Skeletal muscle satellite cell (primary cell): ENCODE measurements around the gene IRS2.

Source experiments
- H3K27me3 ChIP-seq: 2 replicates; pipeline ENCODE4 v1.7.0; 2013; ENCODE audit warnings: low read length; ENCODE audit not compliant: control insufficient read depth, insufficient read depth
- H3K36me3 ChIP-seq: 2 replicates; pipeline ENCODE4 v1.7.0; 2013; ENCODE audit warnings: mild to moderate bottlenecking, control low read depth, low read length; ENCODE audit not compliant: insufficient read depth
- H3K4me1 ChIP-seq: 2 replicates; pipeline ENCODE4 v1.7.0; 2013; ENCODE audit warnings: low read length; ENCODE audit not compliant: control insufficient read depth, insufficient read depth
- H3K4me2 ChIP-seq: 2 replicates; pipeline ENCODE4 v1.7.0; 2013; ENCODE audit warnings: mild to moderate bottlenecking, low read length
- H3K4me3 ChIP-seq: 2 replicates; pipeline ENCODE4 v1.7.0; 2013; ENCODE audit warnings: low read length
- H3K9ac ChIP-seq: 2 replicates; pipeline ENCODE4 v1.7.0; 2013; ENCODE audit warnings: mild to moderate bottlenecking, low read depth, low read length, moderate library complexity
- H3K9me3 ChIP-seq: replicated peaks from 2 replicates; pipeline ENCODE4 v1.7.0; 2013; ENCODE audit warnings: mild to moderate bottlenecking, control low read depth, low read length

IRS2 gene

DNA sequence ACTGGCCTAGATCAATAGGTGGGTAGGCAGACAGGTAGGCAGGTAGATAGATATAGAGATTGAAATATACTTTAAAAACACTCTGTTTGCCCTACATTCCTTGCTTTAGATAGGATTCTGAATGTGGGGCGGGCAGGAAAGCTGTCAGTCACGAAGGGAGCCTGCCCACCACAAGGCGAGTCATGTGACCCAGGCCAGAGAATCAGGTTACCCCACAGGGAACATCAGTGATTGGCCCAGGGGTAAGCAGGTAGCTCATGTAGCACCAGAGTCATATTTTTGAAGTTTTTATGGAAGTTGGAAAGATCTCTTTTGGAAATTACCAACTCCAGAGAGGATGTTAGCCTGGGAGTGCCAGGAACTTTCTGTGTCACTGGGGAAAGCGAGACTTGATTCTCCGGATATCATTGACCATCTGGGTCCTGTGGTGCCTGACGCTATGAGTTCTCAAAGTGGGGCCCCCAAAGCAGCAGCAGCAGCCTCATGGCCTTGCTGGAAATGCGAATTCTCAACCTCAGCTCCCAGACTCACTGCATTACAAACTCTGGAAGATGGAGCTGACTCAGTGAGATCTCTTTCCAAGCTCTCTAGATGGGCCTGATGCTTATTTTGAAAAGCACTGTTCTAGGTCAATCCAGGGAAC, 60.3 kb downstream of the IRS2 start:
- H3K9me3 ChIP-seq, result no peaks in the 10 kb centered on the region
- H3K9ac ChIP-seq, result no peak overlapping the region
- no peaks in the 10 kb centered on the region for H3K36me3 ChIP-seq
- no peaks in the 10 kb centered on the region for H3K4me1 ChIP-seq
- no peak overlapping the region for H3K4me3 ChIP-seq
- H3K27me3 ChIP-seq, result no peaks in the 10 kb centered on the region
- H3K4me2 ChIP-seq, result no peak overlapping the region

DNA sequence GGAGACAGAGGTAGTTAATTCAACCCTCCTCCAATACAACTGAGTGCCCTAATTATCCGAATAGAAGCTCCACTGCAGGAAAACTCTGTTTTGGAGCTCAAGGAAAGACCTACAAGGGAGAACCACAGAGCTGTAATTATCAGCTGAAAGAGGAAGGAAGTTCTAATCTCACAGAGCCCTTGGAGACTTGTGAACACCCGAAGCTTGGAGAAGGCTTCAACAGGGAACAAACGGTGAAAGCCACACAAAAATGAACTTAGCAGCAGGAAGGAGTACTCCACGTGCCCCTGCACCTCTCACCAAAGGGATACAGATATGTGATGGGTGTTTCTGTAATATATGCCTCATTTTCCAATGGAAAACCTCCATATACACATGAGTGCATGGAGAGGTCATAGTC, 61.1 kb downstream of the IRS2 start:
- no peak overlapping the region for H3K4me3 ChIP-seq
- H3K9ac ChIP-seq, result no peak overlapping the region
- H3K4me2 ChIP-seq, result no peak overlapping the region
- no peaks in the 10 kb centered on the region for H3K9me3 ChIP-seq
- no peaks in the 10 kb centered on the region for H3K4me1 ChIP-seq
- H3K27me3 ChIP-seq, result no peaks in the 10 kb centered on the region
- H3K36me3 ChIP-seq, result no peaks in the 10 kb centered on the region

DNA sequence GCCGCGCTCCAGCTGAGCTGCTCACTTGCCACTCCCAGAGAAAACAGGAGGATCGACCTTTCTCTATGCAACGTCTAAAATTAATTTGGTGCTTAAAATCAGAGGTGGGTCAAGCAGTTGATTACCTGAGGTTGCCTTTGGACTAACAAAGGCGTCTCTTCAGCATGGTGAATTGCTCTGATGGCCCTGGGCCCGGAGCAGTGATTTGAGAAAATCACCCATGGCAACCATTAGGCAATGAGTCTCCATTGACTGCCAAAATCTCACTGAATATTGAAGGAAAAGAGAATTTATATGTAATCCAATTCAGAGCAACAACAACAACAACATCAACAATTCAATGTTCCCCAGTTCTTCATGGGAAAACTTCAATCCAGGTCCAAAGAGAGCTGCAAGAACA, 61.8 kb downstream of the IRS2 start:
- Histone ChIP-seq H3K9ac (no peak overlapping the region), H3K4me3 (no peak overlapping the region), H3K27me3 (no peaks in the 10 kb centered on the region), H3K36me3 (no peaks in the 10 kb centered on the region), H3K4me2 (no peak overlapping the region), H3K4me1 (no peaks in the 10 kb centered on the region), H3K9me3 (no peaks in the 10 kb centered on the region)

DNA sequence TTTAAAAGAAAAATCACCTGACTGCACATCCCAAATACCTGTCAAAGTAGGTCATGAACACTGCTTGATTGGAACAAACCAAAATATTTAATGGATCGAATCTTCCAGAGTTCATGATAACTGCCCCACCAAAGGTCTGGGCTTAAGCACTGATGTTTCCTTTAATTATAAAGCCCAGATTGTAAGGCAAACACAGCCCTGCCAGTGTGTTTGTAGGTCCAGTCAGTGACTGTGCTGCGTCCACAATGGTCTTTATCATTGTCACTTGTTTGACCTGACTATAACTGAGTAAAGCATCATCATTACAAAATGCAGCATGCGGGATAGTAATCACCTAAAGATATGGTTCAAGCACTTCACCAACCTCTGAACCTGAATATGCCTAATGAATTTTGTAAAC, 63.3 kb downstream of the IRS2 start:
- no peak overlapping the region for H3K4me2 ChIP-seq
- H3K27me3 ChIP-seq, result no peaks in the 10 kb centered on the region
- no peaks in the 10 kb centered on the region for H3K36me3 ChIP-seq
- H3K9ac ChIP-seq, result no peak overlapping the region
- no peaks in the 10 kb centered on the region for H3K4me1 ChIP-seq
- H3K4me3 ChIP-seq, result no peak overlapping the region
- no peaks in the 10 kb centered on the region for H3K9me3 ChIP-seq

DNA sequence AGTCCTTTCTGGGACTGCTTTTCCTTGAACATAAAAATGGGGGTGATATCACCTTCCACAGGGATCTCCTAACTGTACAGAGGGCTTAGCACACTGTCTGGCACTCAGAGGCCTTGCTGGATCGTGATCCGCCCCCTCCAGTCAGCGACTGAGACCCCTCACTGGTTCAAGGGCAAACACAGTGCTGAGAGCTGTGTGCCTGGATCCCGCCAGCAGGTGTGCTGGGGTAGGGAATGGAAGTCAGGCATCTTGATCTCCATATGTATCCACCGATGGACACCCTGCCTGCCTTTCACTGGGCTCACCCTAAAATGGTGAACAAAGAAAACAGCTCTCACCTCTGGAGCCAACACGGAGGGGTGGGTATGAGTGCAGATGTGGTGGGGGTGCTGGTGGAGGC, 64.3 kb downstream of the IRS2 start:
- no peaks in the 10 kb centered on the region for H3K27me3 ChIP-seq
- H3K4me3 ChIP-seq, result no peak overlapping the region
- H3K9me3 ChIP-seq, result no peaks in the 10 kb centered on the region
- no peaks in the 10 kb centered on the region for H3K4me1 ChIP-seq
- no peak overlapping the region for H3K4me2 ChIP-seq
- H3K36me3 ChIP-seq, result no peaks in the 10 kb centered on the region
- H3K9ac ChIP-seq, result no peak overlapping the region

DNA sequence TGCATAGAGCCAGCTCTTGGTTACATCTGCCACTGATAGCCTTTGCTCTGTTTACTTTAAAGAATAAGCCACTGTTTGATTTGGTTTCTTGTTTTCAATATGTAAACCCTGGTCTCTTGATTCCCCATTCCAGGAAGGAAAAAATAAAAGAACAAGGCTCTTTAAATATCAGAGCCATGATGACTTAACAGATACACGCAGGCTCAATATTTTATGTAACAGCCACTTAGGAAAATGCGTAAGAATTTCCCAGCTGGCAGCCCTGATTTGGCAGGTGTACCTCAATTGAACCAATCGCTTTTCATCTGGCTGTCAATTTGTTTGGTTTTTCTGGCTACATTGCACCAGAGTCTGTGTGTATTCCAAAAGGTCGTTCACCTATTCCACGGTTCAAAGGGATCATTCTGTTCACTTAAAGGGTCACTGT, 65.6 kb downstream of the IRS2 start:
- no peak overlapping the region for H3K4me3 ChIP-seq

DNA sequence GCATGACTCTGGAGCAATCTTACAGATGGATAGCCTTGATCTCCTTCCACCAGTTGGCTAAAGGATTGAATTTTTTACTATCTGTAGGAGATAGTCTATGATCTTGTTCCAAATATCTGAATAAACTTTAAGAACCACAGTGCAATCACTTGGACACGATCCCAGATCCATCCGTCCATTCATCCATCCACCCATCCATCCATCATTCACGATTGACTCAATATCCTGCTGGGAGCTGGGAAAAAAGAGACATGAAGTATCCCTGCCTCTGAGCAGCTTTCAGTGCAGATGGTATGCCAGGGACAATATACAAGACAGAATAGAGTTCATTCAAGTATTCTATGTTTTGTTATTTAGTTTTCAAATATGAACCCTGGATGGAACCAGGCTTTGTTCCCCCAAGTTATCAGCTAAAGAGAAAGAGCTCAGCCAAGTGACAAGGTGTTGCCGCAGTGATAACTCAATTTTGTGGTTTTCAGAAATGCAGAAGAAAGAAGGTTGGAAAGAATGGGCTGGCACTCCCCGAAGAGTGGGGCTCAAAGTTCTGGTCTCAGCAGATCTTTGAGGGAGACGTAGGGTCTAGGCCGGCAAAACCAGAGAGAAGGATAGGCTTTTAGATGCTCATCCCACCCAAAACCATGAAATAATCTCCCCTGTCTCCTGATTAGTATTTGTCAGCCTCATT, 66.3 kb downstream of the IRS2 start:
- Histone ChIP-seq H3K4me2 (no peak overlapping the region), H3K36me3 (no peaks in the 10 kb centered on the region), H3K4me3 (no peak overlapping the region), H3K9ac (no peak overlapping the region), H3K27me3 (no peaks in the 10 kb centered on the region), H3K4me1 (peaks cover 4% of the 10 kb centered on the region), H3K9me3 (no peaks in the 10 kb centered on the region)

More for the DNA sequence above, 65.6 kb downstream of the IRS2 start:
- Histone ChIP-seq H3K36me3 (no peaks in the 10 kb centered on the region), H3K4me1 (peaks cover 2% of the 10 kb centered on the region), H3K4me2 (no peak overlapping the region), H3K9me3 (no peaks in the 10 kb centered on the region), H3K27me3 (no peaks in the 10 kb centered on the region), H3K9ac (no peak overlapping the region)

DNA sequence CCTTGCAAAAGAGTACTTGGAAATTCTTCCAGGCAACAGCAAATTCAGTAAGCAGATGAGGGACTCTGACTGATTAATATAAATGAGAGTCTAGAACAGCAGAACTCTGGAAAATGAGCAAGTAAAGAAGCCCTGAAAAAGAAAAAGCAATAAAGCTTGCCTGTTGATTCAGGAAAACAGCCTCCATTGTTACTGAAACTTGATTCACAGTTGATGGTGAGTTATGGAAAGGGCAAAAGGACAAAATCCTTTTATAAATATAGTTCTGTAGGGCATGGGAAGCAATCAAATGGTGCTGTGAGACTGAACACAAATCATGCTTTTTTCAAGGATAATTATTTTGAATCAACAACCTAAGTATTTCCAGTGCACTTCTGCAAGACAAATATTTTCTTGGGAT, 67.7 kb downstream of the IRS2 start:
- Histone ChIP-seq H3K4me2 (no peak overlapping the region), H3K9ac (no peak overlapping the region), H3K27me3 (no peaks in the 10 kb centered on the region), H3K4me3 (no peak overlapping the region), H3K4me1 (peaks cover 4% of the 10 kb centered on the region), H3K9me3 (no peaks in the 10 kb centered on the region), H3K36me3 (no peaks in the 10 kb centered on the region)

DNA sequence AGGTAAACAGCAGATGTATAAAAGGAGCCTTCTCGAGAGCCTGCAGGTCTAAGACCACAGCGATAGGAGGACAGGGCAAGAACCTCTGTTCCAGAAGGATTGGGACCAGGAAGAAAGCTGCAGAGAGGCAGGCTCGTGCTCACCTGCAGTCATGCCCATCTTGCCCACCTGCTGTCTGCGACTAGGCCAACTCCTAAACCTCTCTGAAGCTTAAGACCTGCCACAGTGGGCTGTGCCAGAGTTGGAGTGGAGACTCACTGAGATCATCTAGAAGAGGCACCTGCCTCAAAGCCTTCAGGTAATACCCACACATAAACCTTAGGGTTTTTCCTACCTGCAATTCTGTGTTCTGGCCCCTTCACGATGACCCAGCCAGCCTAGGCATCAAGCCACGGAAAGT, 68.7 kb downstream of the IRS2 start:
- Histone ChIP-seq H3K27me3 (no peaks in the 10 kb centered on the region), H3K4me1 (peaks cover 4% of the 10 kb centered on the region), H3K9me3 (no peaks in the 10 kb centered on the region), H3K9ac (no peak overlapping the region), H3K36me3 (no peaks in the 10 kb centered on the region), H3K4me2 (no peak overlapping the region), H3K4me3 (no peak overlapping the region)

DNA sequence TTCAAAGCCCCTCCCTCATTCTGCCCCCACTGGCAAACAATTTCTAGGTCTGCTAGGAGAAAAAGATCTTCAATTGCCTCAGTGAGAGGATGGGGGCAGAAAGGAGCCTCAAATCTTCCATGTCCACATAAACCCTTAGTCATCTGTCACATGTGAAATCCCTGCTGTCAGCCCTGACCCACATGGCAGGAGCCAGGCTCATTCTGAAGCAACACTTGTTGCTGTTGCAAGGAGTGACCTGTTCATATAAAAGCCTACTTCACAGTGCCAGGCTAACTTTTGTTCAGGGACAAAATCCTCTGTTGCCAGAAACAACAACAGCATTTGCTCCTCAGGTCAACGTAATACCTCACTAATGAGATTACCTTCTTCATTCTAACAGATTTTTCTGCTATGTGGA, 70.5 kb downstream of the IRS2 start:
- H3K9ac ChIP-seq, result no peak overlapping the region
- H3K27me3 ChIP-seq, result no peaks in the 10 kb centered on the region
- H3K4me2 ChIP-seq, result no peak overlapping the region
- no peak overlapping the region for H3K4me3 ChIP-seq
- H3K4me1 ChIP-seq, result peaks cover 4% of the 10 kb centered on the region
- H3K9me3 ChIP-seq, result no peaks in the 10 kb centered on the region
- no peaks in the 10 kb centered on the region for H3K36me3 ChIP-seq

DNA sequence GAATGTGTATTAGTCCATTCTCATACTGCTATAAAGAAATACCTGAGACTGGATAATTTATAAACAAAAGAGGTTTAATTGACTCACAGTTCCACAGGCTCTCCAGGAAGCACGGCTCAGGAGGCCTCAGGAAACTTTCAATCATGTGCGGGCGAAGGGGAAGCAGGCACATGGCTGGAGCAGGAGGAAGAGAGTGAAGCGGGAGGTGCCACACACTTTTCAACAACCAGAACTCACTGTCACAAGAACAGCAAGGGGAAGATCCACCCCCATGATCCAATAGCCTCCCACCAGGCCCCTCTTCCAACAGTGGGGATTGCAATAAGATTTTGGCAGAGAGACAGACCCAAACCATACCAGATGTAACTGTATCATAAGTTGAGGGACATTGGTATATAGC, 72.7 kb downstream of the IRS2 start:
- Histone ChIP-seq H3K4me2 (no peak overlapping the region), H3K9me3 (no peaks in the 10 kb centered on the region), H3K36me3 (no peaks in the 10 kb centered on the region), H3K9ac (no peak overlapping the region), H3K27me3 (no peaks in the 10 kb centered on the region), H3K4me3 (no peak overlapping the region), H3K4me1 (peaks cover 4% of the 10 kb centered on the region)

DNA sequence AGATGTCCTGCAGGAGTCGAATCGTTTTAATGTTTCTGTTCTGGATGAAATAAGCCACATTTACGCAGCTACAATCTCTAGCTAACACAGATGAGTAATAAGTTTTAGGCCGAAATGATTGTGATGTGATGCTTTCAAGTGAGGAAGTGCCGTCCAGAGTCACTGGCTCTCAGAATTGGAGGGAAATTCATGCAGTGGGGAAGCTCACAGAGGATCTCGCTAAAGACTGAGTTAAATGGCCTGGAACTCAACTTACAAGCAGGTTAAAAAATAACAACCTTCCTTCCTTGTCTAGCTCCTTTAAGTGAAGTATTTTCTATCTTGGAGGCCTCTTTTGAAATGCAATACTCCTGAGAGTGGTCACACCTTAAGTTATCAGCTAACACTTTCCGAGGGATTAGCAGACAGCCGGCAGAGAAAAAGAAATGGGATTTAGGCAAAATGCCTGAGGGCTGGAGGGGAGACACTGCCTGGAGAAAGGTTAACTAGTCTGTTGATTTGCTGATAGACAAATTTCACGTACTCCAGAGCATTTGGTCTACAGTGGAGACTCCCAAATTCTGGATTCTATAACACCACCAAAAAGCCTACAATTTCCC, 74.2 kb downstream of the IRS2 start:
- no peak overlapping the region for H3K4me2 ChIP-seq
- H3K27me3 ChIP-seq, result no peaks in the 10 kb centered on the region
- H3K9me3 ChIP-seq, result no peaks in the 10 kb centered on the region
- no peak overlapping the region for H3K9ac ChIP-seq
- H3K4me3 ChIP-seq, result no peak overlapping the region
- H3K36me3 ChIP-seq, result no peaks in the 10 kb centered on the region
- H3K4me1 ChIP-seq, result peaks cover 4% of the 10 kb centered on the region
